B cell (primary cell): ENCODE results near the gene ZNF609.

ENCODE experiments used
- CTCF ChIP-seq: fragments of 200-600 bp; IDR thresholded peaks from one replicate; pipeline ENCODE4 v1.8.0; 2022; ENCODE audit warnings: antibody characterized with exemption, mild to moderate bottlenecking
- EZH2 ChIP-seq: IDR thresholded peaks from 2 replicates; pipeline ENCODE4 v1.6.1; 2012; ENCODE audit warnings: borderline replicate concordance, low read depth, mild to moderate bottlenecking, moderate library complexity, low read length; ENCODE audit not compliant: insufficient read depth, poor library complexity, severe bottlenecking

- TF ChIP-seq CTCF, result no peak
- no peak for TF ChIP-seq EZH2
These were observed 138.8 kb downstream of the ZNF609 start for GRCh38 chr15:64599226-64599625.
